GM18870 (cell line): ENCODE results near the gene SLC44A3.

Experiments used
- ATAC-seq: cut with Tn5 transposase; IDR thresholded peaks from one replicate; pipeline ENCODE4 v1.9.1; 2021; ENCODE audit warnings: moderate library complexity; ENCODE audit not compliant: unreplicated experiment

SLC44A3 gene

DNA sequence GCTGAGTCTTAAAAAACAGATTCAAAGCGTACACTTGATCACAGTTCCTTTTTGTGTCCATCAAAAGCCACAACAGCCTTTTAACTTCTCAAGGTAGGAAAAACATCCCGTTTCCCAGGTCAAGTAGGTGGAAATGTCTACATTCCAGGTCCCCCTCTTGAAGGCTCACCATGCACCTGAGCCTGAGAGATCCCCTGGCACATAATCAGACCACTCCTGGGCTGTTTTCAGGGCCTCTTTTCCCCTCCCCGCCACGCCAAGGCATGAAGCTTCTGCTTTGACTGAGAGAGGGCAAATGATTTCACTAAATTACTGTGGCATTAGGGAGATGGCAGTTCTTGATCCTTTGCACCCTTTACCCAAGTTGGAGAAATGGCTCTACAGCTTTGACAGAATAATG lies 85.0 kb downstream of the SLC44A3 start:
- no peak for ATAC-seq

- ATAC-seq: no peak
Observed at GRCh38 chr1:94906382-94906781, 86.2 kb downstream of the SLC44A3 start.

DNA sequence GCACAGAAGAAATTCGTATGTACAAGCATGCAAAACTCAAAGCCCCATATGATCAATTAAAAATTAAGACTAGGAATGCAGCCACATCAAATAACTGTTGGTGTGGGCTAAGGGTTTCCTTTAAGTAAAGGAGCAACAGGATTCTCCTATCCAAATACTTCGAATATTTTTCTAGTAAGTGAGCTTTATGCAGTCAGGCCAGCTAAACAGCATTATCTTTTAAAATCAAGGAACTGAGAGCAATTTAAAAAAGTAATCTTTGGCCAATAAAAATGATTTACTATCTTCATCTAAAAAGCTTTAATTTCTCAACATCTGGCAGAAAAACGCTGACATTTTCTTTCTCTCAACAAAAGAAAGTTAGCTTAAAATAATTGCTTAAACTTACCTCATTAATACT lies 87.0 kb downstream of the SLC44A3 start:
- ATAC-seq: no peak

- no peak for ATAC-seq
Observed at GRCh38 chr1:94908190-94908589, 88.0 kb downstream of the SLC44A3 start.

- no peak for ATAC-seq
Observed at GRCh38 chr1:94908965-94909364, 88.8 kb downstream of the SLC44A3 start.

DNA sequence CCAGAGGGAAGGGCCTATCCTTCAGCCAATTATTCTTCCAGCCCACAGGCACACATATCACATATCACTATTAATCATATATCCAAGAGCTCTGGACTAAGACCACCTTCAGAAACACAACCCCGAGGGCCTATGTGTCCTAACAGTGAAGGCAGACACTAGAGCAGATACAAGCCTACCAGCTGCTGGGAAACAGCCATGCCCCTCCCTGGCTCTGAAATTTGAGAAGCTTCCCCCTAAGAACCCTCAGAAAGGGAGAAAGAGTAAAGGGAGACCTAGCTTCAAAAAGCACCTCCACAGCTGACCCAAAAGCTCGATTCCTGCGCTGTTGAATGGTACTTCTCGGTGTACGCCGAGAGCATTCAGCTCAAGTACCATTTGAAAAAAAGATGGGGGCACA lies 89.3 kb downstream of the SLC44A3 start:
- ATAC-seq: no peak

GRCh38 chr1:94912263-94913184 lies 92.4 kb downstream of the SLC44A3 start:
- no peak for ATAC-seq

GRCh38 chr1:94917251-94917650 lies 97.1 kb downstream of the SLC44A3 start:
- ATAC-seq: no peak

DNA sequence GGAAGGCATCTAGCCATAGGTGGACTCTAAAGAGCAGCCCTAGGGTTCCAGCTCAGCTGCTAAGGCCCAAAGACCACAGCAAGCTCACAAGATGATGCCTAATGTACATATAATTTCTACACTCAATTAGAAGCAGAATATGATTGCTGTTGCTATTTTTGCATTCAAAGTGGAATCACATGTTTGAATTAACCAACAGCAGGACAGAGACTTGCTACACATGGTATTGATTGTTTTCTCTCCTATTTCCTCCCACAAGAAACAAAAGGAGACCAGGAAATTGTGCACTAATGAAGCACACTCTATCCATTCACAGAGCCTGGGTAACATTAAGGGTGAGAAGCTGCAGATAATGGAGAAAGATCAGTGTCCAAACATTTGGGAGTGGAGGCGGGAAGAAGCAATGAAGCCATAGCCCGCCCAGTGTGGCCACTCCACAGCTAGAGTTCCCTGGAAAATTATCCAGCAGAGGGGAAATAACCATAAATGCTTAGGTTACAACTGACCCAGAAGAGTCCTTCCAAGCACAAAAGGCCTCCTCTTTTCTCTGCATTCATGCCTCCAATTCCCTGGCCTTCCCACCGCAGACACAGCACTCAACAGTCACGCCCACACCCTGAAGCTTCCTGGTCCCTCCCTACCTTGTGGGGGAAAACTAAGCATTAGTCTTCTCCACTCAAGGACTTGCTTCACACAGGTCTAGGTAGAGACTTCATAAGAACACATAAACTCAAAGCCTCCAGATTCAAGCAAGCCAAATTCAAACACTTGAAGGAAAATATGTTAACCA lies 99.3 kb downstream of the SLC44A3 start:
- ATAC-seq: no peak

DNA sequence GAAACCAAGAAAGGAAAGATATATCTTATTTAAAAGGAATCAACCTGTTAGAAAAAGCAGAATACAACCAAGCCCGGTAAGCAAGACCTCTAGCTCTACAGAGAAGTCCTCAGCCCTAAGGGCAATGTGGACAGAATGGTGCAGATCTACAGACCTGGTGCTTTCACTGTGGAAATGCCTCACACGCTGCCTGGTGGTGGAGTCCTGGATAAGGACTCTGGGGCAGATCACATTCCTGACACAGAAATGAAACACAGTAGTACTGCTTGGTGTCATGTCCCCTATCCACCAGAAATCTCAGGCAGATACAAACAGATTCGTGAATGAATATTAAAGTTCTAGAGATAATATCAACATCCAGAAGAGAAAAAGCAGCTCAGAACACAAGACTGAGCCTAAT lies 99.9 kb downstream of the SLC44A3 start:
- no peak for ATAC-seq

GRCh38 chr1:94921977-94922376 lies 101.8 kb downstream of the SLC44A3 start:
- ATAC-seq: no peak

DNA sequence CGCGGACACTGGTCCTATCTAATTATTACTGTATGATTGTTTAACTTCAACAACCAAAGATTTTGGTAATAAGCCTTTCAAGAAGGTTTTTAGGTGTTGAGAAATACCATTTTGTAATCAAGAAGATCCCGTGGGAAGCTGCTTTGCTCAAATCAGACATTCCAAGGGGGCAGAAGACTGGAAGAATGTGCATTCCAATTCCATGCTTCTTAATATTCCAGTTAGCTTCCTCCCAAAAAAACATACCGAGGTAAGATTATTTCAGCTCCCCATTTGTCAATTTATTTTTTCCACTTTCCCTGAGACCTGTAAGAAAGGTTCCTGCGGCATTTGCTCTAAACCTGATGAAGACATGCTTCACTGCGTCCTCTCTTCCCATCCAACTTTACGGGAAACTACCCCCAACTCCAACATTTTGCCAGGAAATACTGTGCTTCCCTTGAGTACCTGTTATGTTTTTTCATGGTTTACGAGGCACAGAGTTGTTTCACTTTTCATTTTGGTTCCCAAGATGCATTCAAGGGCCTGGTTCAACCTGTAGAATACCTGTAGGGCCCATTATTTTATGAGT lies 102.7 kb downstream of the SLC44A3 start:
- no peak for ATAC-seq

DNA sequence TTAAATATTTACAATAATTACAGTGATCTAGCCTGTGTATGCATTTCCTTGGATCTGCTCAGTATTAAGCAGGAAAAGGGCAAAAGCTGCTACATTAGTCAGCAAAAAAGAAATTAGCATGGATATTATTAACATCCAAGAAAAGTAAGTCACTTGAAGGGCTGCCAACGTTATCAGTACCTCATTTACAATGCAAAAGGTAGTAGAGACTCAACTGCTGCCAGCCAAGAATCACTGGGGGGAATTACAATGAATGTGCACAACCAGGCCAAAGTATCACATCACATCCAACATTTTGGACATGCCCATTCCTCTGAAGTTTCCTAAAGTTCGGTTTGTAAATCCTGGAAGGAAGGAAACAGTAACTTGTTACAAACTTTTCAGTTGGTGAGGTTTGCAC lies 104.8 kb downstream of the SLC44A3 start:
- ATAC-seq: no peak

- no peak for ATAC-seq
Observed at GRCh38 chr1:94925561-94926125, 105.5 kb downstream of the SLC44A3 start.

DNA sequence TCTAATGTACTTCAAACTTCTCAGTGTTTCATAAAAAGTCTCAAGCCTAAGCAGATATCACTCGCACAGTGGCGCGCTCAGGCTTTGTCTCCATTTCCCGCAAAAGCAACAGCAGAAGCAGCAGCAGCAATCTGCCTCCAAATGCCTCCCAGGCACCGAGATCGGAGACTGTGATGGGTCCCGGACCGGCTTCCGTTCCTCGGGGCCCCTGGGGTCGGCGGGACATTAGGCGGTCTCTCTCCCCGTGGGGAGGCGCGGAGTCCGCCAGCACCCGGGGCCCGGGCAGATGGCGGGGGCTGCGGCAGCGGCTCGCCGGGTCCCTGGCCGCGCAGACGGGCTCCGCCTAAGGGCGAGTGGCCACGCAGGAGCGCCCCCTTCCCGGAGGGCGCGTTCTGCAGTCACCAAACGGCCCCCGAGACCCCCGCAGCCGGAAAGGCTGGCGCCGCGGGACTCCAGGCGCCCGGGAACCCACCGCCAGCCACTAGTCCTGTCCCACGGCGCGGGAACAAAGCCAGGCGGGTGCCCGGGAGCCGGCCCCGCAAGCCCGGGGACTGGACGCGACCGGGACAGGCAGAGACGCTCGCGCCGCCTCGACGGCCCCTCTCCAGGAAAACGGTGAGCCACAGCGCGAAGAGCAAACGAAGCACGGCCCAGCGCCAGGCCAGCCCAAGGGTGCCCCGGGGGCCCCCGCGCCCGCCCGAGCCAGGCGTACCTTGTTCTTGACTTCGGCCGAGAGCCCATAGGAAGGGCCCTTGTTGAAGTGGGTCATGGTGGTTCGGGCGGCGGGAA lies 106.2 kb downstream of the SLC44A3 start:
- peak; percentile 21 for ATAC-seq

DNA sequence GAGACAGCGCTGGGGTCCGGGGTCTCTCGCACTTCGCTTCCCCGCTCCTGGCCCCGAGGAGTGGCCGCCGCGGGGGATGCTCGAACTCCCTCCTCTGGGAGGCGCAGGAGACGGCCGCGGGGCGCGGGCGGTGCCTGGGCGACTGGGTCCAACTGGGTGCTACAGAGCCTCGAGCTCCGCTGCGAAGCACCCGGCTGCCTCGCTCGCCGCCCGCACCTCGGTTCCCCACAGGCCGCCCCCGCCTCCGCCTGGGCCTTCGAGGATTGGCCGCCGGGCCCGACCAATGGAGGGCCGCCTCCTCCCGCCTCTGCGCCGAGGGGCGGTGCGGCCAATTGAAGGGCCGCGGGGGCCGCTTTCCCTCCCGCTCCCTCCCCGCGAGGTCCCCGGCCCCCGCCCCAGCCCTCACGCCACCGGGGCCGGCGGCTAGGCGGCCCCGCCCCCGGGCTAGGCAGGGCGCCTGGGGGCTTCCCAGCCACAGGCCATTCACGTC lies 106.8 kb downstream of the SLC44A3 start, which contains the start of gene CNN3:
Gene CNN3 (minus strand): TSS at position 196 of the 490 bp plus-strand sequence. CDS start 216 bp downstream, outside the sequence.
- ATAC-seq: peak; percentile 53

GRCh38 chr1:94927405-94928175 lies 107.4 kb downstream of the SLC44A3 start:
- no peak for ATAC-seq

DNA sequence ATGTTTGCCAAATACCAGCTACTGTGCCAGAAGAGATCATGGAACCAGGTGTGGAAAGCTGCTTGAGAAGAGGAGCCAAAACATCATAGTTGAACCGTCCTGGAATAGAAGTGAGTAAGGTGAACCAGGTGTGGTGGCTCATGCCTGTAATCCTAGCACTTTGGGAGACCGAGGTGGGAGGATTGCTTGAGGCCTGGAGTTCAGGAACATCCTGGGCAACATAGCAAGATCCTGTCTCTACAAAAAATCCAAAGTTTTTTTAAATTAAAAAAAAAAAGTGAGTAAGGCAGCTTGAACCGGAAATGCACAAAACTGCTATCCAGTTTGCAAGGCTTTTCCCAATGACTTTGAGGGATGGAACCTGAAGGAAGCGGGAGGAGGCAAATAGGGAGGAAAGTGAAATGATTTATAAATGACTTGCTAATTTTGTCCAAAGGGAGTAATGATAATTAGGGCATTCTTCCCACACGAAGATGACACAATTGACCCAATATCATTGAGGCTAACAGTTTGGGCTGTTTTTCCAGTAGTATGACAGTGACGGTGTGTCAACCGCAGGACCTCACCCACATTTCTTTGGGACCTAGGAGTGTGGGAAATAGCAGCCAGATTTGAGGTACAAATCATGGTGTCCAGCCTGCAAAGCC lies 108.3 kb downstream of the SLC44A3 start:
- no peak for ATAC-seq
